Immature natural killer cell (primary cell): ENCODE measurements around the gene DEPDC5. TPM values are rescaled to one million over a fixed set of nuclear protein-coding genes. Genes with fewer than 3 reads are reported as not detected.
"Not testable (repeated sequence)": the region's sequence is repeated elsewhere in the genome, so short reads cannot be mapped to it uniquely, and the experiment has no call there.

Experiments used
- DNase-seq, 3 donors: peaks; one replicate each; pipeline ENCODE4 v3.0.0; 2022; ENCODE audit warnings: mixed read lengths in 1 of 3
- H3K27ac Mint-ChIP-seq, 6 donors: one replicate each; pipeline ENCODE4 v1.8.0; 2020; ENCODE audit warnings: mixed read lengths in 6 of 6, mild to moderate bottlenecking in 5 of 6, inconsistent platforms in 4 of 6, moderate library complexity in 3 of 6
- H3K27me3 Mint-ChIP-seq, 3 donors: one replicate each; pipeline ENCODE4 v1.8.0; 2020 to 2021; ENCODE audit warnings: low read depth in 3 of 3, mild to moderate bottlenecking in 3 of 3, mixed read lengths in 3 of 3, moderate library complexity in 3 of 3, inconsistent platforms in 1 of 3
- H3K36me3 Mint-ChIP-seq, 3 donors: one replicate each; pipeline ENCODE4 v1.8.0; 2020; ENCODE audit warnings: mixed read lengths in 3 of 3, inconsistent platforms in 2 of 3, mild to moderate bottlenecking in 2 of 3
- H3K4me1 Mint-ChIP-seq, 2 donors: one replicate each; pipeline ENCODE4 v1.8.0; 2020; ENCODE audit warnings: inconsistent platforms in 2 of 2, mild to moderate bottlenecking in 2 of 2, mixed read lengths in 2 of 2, moderate library complexity in 1 of 2
- H3K4me3 Mint-ChIP-seq, 5 donors: one replicate each; pipeline ENCODE4 v1.8.0; 2020; ENCODE audit warnings: mild to moderate bottlenecking in 5 of 5, mixed read lengths in 5 of 5, inconsistent platforms in 3 of 5, moderate library complexity in 3 of 5
- H3K9me3 Mint-ChIP-seq, 6 donors: one replicate each; pipeline ENCODE4 v1.8.0; 2020; ENCODE audit warnings: mild to moderate bottlenecking in 6 of 6, mixed read lengths in 6 of 6, inconsistent platforms in 4 of 6, moderate library complexity in 3 of 6
- polyA plus RNA-seq, 3 donors: library from polyadenylated mRNA; unstranded; fragments of 300-500 nt; fragmentation: Illumina TruSeq; gene quantifications; one replicate each; pipeline ENCODE4 v1.2.3, GENCODE V29; 2021

Gene DEPDC5
- polyA plus RNA-seq, 3 donors from 2014 or later = 3.0 to 14.3 (median 3.9) TPM

DNA sequence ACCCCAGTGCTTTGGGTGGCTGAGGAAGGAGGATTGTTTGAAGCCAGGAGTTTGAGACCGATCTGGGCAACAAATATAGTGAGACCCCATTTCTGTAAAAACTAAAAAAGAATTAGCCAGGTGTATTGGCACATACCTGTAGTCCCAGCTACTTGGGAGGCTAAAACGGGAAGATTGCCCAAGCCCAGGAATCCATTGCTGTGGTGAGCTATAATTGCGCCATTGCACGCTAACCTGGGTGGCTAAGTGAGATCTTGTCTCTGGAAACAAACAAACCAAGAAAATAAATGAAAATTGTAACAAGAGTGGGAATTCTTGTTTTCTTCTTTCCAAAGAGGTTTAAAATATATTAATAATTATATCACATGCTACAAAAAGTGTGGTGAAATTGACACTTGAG lies 52.9 kb downstream of the DEPDC5 start:
- H3K4me1 Mint-ChIP-seq = no peaks in the 10 kb centered on the region
- no peak overlapping the region for H3K27ac Mint-ChIP-seq
- H3K27me3 Mint-ChIP-seq = peaks cover 0 to 5% (median 0%) of the 10 kb centered on the region in 3 donors
- no peak for DNase-seq
- H3K4me3 Mint-ChIP-seq = no peak overlapping the region
- no peaks in the 10 kb centered on the region for H3K9me3 Mint-ChIP-seq
- peaks cover 25 to 63% (median 34%) of the 10 kb centered on the region in 3 donors for H3K36me3 Mint-ChIP-seq

DNA sequence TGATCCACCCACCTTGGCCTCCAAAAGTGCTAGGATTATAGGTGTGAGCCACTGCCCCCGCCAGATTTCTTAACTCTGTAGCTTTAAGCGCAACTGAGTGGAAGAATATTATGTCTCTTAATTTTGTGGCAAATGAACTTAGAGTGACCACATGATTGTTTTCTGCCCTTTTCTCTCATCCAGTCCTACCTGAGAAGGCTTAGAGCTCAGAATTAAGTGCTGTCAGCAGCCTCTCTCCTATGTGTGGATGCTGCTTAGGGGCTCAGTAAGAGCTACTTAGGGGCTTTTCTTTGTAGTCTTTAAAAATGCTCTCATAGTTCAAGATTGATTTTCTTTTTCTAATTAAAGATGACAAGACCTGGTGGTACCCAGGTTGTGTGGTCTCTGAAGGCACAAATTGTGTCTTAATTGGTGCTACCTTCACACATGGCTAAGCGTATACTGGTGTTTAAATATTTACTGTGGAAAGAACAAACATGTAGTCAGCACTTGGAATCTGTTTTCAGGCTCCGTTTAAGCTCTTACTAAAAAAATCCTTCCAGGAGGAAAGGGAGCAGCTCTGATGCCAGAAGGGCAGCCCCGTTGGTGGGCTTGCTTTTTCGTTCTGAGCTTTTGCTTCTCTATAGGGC lies 59.3 kb downstream of the DEPDC5 start:
- Mint-ChIP-seq H3K4me3 (no peak overlapping the region), H3K27ac (no peak overlapping the region), H3K4me1 (no peaks in the 10 kb centered on the region), H3K9me3 (no peaks in the 10 kb centered on the region), H3K36me3 (peaks cover 16 to 61% (median 30%) of the 10 kb centered on the region in 3 donors), H3K27me3 (no peaks in the 10 kb centered on the region)
- no peak for DNase-seq

DNA sequence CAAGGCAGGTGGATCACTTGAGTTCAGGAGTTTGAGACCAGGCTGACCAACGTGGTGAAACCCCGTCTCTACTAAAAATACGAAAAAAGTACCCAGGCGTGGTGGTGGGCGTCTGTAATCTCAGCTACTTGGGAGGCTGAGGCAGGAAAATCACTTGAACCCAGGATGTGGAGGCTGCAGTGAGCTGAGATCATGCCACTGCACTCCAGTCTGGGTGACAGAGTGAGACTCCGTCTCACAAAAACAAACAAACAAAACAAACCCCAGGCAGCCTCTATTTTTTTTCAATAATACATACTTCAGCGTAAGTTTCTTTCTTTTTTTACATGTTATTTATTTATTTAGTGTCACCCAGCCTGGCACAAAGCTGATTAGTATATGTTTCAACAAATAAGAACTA lies 60.1 kb downstream of the DEPDC5 start:
- not testable (repeated sequence) for DNase-seq, H3K27me3 Mint-ChIP-seq, H3K27ac Mint-ChIP-seq, H3K4me1 Mint-ChIP-seq, H3K9me3 Mint-ChIP-seq, H3K4me3 Mint-ChIP-seq
- H3K36me3 Mint-ChIP-seq = peaks cover 24 to 70% (median 34%) of the 10 kb centered on the region in 3 donors

DNA sequence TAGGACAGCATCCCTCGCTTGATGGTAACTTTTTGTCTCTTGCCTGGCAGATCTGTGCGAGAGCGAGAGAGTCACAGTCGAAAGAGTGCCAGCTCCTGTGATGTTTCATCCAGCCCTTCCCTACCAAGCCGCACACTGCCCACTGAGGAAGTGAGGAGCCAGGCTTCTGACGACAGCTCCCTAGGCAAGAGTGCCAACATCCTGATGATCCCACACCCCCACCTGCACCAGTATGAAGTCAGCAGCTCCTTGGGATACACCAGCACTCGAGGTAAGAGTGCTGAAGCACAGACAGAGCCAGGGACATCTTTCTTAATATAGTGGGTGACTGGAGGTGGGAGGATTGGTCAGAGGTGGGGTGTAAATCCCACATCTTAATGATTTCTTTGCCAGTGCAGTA lies 61.1 kb downstream of the DEPDC5 start:
- no peak for DNase-seq
- peaks cover 30 to 72% (median 31%) of the 10 kb centered on the region in 3 donors for H3K36me3 Mint-ChIP-seq

DNA sequence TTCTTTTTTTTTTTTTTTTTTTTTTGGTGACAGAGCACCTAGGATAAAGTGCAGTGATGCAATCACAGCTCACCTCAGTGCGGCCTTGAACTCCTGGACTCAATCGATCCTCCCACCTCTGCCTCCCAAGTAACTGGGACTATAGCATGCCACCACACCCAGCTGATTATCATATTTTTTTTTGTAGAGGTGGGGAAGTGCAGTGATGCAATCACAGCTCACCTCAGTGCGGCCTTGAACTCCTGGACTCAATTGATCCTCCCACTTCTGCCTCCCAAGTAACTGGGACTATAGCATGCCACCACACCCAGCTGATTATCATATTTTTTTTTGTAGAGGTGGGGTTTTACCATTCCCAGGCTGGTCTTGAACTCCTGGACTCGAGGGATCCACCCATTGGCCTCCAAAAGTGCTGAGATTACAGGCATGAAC lies 61.6 kb downstream of the DEPDC5 start:
- not testable (repeated sequence) for H3K4me1 Mint-ChIP-seq, H3K27me3 Mint-ChIP-seq, H3K9me3 Mint-ChIP-seq, DNase-seq, H3K4me3 Mint-ChIP-seq, H3K27ac Mint-ChIP-seq
- peaks cover 27 to 69% (median 33%) of the 10 kb centered on the region in 3 donors for H3K36me3 Mint-ChIP-seq

More for the DNA sequence above, 61.1 kb downstream of the DEPDC5 start:
- no peak overlapping the region for H3K4me3 Mint-ChIP-seq
- no peaks in the 10 kb centered on the region for H3K4me1 Mint-ChIP-seq
- H3K27ac Mint-ChIP-seq = peak overlapping the region in 1 of 6 donors; percentile 7
- no peaks in the 10 kb centered on the region for H3K9me3 Mint-ChIP-seq
- H3K27me3 Mint-ChIP-seq = no peaks in the 10 kb centered on the region

DNA sequence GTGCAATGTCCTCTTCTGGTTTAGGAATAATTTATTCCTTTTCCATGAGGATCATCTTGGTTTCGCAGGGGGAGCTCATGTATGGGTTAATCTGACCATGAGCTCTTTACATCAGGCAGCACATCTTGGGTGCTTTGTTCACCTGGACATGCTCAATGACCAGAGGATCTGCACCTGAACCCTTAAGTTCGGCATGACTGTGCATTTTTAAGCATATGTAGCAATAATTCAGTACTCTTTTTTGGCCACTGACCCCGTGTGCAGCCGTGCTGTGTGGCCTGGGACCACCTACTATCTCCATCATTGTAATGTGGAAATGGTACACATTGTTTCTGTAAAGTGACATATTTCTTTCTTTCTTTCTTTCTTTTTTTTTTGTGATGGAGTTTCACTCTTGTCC lies 62.9 kb downstream of the DEPDC5 start:
- no peaks in the 10 kb centered on the region for H3K4me1 Mint-ChIP-seq
- no peak overlapping the region for H3K4me3 Mint-ChIP-seq
- no peaks in the 10 kb centered on the region for H3K9me3 Mint-ChIP-seq
- no peaks in the 10 kb centered on the region for H3K27me3 Mint-ChIP-seq
- DNase-seq = no peak
- no peak overlapping the region for H3K27ac Mint-ChIP-seq
- H3K36me3 Mint-ChIP-seq = peaks cover 32 to 72% (median 42%) of the 10 kb centered on the region in 3 donors

DNA sequence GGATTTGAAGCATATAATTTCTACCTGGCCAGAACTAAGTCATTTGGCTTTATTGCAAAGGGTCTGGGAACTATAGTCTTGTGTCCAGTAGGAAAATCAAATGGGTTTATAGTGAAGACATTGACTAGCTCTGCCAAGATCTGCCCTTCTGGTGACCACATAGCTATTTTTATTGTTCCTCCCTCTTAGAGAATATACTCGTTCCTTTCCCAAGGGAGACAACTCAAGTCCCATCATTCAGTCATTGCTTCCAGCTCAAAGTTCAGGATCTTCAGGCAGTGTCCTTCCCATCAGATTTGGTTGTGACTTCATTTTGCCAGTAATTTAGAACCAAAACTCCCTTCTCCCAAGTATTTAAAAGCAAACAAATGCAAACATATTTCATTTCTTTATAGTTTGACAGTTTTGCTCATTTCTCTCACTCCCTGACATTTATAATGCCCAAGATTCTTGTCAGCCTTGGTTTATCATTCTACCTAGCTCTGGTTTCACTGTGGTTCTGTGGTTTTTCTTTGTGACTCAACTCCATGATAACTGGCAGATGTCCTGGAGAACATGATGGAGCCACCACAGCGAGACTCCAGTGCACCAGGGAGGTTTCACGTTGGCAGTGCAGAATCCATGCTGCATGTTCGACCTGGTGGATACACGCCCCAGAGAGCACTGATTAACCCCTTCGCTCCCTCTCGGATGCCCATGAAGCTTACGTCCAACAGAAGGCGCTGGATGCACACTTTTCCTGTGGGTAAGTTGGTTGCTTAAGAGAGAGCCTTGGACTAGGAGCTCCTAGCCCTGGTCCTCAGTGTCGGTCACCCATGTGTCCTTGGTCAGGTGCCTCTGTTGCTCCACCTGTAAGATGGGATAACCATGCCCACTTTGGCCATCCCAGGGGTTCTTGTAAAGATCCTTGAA lies 64.9 kb downstream of the DEPDC5 start:
- Mint-ChIP-seq H3K9me3 (no peaks in the 10 kb centered on the region), H3K27ac (peak overlapping the region in 1 of 6 donors; percentile 34), H3K27me3 (no peaks in the 10 kb centered on the region), H3K4me1 (no peaks in the 10 kb centered on the region), H3K36me3 (peaks cover 44 to 85% (median 55%) of the 10 kb centered on the region in 3 donors), H3K4me3 (no peak overlapping the region)
- no peak for DNase-seq

DNA sequence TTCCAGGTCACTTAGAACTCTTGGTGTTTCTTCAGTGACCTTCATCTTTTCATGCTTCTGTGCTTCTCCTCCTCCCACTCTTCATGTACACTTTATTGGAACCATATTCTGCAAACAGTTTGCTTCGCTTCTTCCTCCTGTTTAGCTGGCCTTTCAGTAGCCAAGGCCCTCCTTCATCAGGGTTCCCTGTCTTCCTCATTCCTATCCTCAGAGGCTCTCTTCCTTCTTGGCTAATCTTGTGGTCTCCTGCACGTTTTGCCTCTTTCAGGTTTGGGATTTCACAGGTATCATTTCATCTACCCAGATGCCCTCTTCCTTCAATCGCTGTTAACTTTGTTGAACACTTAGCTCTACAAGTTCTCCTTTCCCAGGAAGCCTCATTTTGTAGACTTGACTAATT lies 66.8 kb downstream of the DEPDC5 start:
- no peaks in the 10 kb centered on the region for H3K9me3 Mint-ChIP-seq
- H3K4me3 Mint-ChIP-seq = no peak overlapping the region
- H3K36me3 Mint-ChIP-seq = peaks cover 47 to 72% (median 54%) of the 10 kb centered on the region in 3 donors
- H3K27me3 Mint-ChIP-seq = no peaks in the 10 kb centered on the region
- H3K4me1 Mint-ChIP-seq = no peaks in the 10 kb centered on the region
- H3K27ac Mint-ChIP-seq = peak overlapping the region in 1 of 6 donors; percentile 14
- DNase-seq = no peak

DNA sequence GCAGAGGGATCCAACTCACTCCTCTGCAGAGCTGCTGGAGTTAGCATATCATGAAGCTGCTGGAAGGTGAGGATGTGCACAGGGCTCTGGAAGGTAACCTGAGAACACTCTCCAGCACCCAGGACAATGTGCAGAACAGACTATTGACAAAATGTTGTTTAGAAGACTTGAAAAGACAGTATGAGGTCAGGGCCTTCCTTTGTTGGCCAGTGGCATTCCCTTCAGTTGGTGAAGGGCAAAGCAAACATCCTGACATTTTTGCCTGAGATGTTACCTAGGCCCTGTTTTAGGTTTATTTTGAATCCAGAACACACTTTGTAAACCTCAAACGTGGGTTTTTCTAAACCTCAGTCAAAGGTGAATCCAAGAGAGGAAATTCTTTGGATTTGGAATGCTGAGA lies 67.8 kb downstream of the DEPDC5 start:
- no peak for DNase-seq
- peaks cover 46 to 72% (median 54%) of the 10 kb centered on the region in 3 donors for H3K36me3 Mint-ChIP-seq
- no peak overlapping the region for H3K27ac Mint-ChIP-seq
- no peaks in the 10 kb centered on the region for H3K4me1 Mint-ChIP-seq
- no peaks in the 10 kb centered on the region for H3K9me3 Mint-ChIP-seq
- H3K4me3 Mint-ChIP-seq = no peak overlapping the region
- no peaks in the 10 kb centered on the region for H3K27me3 Mint-ChIP-seq

DNA sequence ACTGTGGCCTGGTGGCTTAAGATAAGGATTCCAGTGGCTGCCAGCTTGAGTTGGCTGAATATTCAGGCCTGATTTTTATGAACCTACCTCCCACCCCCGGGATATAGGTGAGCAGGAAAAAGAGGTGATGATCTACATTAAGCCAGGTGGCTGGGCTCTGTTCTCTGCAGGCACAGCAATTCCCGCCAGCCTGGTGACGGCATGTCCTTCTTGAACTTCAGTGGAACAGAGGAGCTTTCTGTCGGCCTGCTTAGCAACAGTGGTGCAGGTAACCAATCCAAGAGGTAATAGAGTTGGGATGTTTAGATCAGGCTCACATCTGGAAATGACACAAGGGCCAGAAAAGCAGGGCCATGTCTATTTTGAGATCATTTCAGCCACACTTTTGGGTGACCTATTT lies 68.7 kb downstream of the DEPDC5 start:
- H3K27ac Mint-ChIP-seq = no peak overlapping the region
- H3K4me3 Mint-ChIP-seq = no peak overlapping the region
- H3K27me3 Mint-ChIP-seq = no peaks in the 10 kb centered on the region
- peaks cover 45 to 67% (median 51%) of the 10 kb centered on the region in 3 donors for H3K36me3 Mint-ChIP-seq
- no peak for DNase-seq
- H3K9me3 Mint-ChIP-seq = no peaks in the 10 kb centered on the region
- no peaks in the 10 kb centered on the region for H3K4me1 Mint-ChIP-seq

DNA sequence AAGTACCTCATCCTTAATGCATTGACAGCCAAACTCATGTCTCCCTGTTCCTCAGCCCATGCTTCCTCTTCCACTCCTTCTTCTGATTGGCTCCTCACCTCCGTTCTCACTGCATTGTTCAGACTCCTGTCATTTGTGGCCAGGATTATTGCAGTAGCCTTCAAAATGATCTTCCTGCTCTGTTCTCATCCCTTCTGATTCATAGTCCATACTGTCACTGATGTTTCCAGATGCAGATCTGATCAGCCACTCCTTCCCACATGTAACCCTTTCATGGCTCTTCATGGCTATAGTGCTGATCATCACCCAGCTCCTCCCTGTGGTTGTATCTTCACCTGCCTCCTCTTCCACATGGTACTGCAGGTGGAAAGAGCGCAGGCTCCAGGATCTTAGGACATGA lies 71.7 kb downstream of the DEPDC5 start:
- no peaks in the 10 kb centered on the region for H3K4me1 Mint-ChIP-seq
- no peak for DNase-seq
- H3K27me3 Mint-ChIP-seq = no peaks in the 10 kb centered on the region
- no peaks in the 10 kb centered on the region for H3K9me3 Mint-ChIP-seq
- H3K27ac Mint-ChIP-seq = no peak overlapping the region
- H3K36me3 Mint-ChIP-seq = peaks cover 40 to 64% (median 46%) of the 10 kb centered on the region in 3 donors
- no peak overlapping the region for H3K4me3 Mint-ChIP-seq

DNA sequence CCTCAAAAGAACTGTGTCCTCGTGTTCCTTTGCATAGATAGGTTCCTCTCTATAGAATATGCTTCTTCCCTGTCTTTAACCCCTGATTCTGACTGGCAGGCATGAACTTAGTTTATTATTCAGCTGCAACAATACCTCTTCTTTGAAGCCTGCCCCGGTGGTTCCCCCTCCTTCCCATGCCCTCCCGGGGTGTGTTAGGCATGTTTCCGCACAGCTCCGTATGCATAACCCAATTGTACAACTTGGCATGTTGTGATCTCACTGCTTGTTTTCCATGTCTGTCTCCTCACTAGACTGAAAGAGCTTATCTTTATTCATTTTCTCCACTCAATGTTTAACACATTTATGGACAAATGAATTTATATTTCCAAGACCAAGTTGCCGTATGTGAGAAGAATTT lies 72.6 kb downstream of the DEPDC5 start:
- H3K9me3 Mint-ChIP-seq = no peaks in the 10 kb centered on the region
- H3K4me1 Mint-ChIP-seq = no peaks in the 10 kb centered on the region
- no peak overlapping the region for H3K4me3 Mint-ChIP-seq
- H3K27me3 Mint-ChIP-seq = no peaks in the 10 kb centered on the region
- DNase-seq = no peak
- no peak overlapping the region for H3K27ac Mint-ChIP-seq
- peaks cover 35 to 55% (median 37%) of the 10 kb centered on the region in 3 donors for H3K36me3 Mint-ChIP-seq

DNA sequence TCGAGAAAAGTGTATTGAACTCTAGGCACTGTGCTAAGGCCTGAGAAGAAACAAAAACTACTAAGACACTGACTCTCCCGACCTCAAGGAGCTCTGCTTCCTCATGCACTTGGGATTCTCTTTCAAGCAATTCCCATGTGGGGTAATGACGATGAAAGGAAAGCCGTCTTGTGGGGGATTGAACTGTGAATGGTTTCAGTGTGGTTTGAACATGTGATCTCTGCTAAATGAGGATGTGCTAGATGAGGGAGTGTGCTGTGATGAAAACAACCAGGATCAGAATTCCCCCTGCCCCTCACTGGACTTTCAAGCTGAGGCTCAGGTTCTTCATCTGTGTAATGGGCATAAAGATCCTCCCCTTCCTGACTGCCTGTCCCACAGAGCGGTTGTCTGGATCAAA lies 74.9 kb downstream of the DEPDC5 start:
- no peak for DNase-seq
- Mint-ChIP-seq H3K4me1 (no peaks in the 10 kb centered on the region), H3K27me3 (no peaks in the 10 kb centered on the region), H3K9me3 (no peaks in the 10 kb centered on the region), H3K36me3 (peaks cover 24 to 48% (median 27%) of the 10 kb centered on the region in 3 donors), H3K27ac (no peak overlapping the region), H3K4me3 (no peak overlapping the region)

DNA sequence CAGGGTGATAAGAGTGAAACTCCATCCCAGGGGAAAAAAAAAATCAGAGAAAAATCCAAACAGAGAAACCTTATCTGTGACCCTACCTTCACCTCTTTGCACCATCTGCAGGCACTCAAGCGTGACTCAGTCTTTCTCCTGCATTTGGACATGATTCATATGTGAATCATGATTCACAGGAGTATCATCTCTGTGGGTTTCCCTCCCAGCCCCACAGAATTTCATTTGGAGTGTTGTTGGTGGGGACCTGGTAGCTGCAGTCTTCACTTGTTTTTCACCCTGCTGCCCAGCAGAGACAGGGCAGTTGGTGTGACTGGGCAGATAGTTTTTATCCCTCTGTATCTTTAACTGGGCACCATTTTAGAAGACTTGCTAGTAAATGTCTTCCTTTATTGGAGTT lies 75.7 kb downstream of the DEPDC5 start:
- Mint-ChIP-seq H3K36me3 (peaks cover 24 to 51% (median 27%) of the 10 kb centered on the region in 3 donors), H3K27ac (peak overlapping the region in 1 of 6 donors; percentile 11), H3K27me3 (no peaks in the 10 kb centered on the region)

More for the DNA sequence above, 75.7 kb downstream of the DEPDC5 start:
- no peak for DNase-seq
- no peak overlapping the region for H3K4me3 Mint-ChIP-seq
- no peaks in the 10 kb centered on the region for H3K9me3 Mint-ChIP-seq
- no peaks in the 10 kb centered on the region for H3K4me1 Mint-ChIP-seq
